ENCODE measurements around the gene TMEM18.

GRCh38 chr2:682226-682625 is 5.0 kb upstream of the TMEM18 start:
- TF ChIP-seq POLR2A (IDR thresholded peaks at IDR 0.05; ENCODE audit: low read length): no peak
- TF ChIP-seq GATA1 (IDR thresholded peaks at IDR 0.05; ENCODE audit: low read depth, low read length): no peak
